ENCODE measurements around the gene CYTH1.

DNA sequence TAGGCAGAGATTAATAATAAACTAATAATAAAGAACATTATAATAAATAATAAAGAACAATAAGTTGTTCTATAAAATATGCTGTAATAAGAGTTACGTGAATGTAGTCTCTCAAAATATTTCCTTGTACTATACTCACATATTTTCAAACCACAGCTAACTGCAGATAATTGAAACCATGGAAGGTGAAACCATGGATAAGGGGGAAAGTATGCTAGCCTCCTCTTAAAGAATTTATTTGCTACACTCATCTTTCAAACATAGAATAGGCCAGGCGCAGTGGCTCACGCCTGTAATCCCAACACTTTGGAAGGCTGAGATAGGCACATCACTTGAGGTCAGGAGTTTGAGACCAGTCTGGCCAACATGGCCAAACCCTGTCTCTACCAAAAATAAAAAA, 18.5 kb downstream of the CYTH1 start:
- TF ChIP-seq, protein P1, sequence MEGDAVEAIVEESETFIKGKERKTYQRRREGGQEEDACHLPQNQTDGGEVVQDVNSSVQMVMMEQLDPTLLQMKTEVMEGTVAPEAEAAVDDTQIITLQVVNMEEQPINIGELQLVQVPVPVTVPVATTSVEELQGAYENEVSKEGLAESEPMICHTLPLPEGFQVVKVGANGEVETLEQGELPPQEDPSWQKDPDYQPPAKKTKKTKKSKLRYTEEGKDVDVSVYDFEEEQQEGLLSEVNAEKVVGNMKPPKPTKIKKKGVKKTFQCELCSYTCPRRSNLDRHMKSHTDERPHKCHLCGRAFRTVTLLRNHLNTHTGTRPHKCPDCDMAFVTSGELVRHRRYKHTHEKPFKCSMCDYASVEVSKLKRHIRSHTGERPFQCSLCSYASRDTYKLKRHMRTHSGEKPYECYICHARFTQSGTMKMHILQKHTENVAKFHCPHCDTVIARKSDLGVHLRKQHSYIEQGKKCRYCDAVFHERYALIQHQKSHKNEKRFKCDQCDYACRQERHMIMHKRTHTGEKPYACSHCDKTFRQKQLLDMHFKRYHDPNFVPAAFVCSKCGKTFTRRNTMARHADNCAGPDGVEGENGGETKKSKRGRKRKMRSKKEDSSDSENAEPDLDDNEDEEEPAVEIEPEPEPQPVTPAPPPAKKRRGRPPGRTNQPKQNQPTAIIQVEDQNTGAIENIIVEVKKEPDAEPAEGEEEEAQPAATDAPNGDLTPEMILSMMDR (conservative IDR thresholded peaks at IDR 0.05), result no peak
- no peak for TF ChIP-seq EZH2 (IDR thresholded peaks at IDR 0.05; ENCODE audit: low read depth)
